Measurements from ENCODE around the gene FSD2.

GRCh38 chr15:82802497-82802896 lies 3.4 kb downstream of the FSD2 start:
- TF ChIP-seq, protein P1, sequence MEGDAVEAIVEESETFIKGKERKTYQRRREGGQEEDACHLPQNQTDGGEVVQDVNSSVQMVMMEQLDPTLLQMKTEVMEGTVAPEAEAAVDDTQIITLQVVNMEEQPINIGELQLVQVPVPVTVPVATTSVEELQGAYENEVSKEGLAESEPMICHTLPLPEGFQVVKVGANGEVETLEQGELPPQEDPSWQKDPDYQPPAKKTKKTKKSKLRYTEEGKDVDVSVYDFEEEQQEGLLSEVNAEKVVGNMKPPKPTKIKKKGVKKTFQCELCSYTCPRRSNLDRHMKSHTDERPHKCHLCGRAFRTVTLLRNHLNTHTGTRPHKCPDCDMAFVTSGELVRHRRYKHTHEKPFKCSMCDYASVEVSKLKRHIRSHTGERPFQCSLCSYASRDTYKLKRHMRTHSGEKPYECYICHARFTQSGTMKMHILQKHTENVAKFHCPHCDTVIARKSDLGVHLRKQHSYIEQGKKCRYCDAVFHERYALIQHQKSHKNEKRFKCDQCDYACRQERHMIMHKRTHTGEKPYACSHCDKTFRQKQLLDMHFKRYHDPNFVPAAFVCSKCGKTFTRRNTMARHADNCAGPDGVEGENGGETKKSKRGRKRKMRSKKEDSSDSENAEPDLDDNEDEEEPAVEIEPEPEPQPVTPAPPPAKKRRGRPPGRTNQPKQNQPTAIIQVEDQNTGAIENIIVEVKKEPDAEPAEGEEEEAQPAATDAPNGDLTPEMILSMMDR (IDR thresholded peaks at IDR 0.05; ENCODE audit: low read length), result no peak
- no peak for TF ChIP-seq EZH2 (IDR thresholded peaks at IDR 0.05; ENCODE audit: borderline replicate concordance, low read length)
